Measurements from ENCODE around the gene ZNF385B.

The ZNF385B gene

DNA sequence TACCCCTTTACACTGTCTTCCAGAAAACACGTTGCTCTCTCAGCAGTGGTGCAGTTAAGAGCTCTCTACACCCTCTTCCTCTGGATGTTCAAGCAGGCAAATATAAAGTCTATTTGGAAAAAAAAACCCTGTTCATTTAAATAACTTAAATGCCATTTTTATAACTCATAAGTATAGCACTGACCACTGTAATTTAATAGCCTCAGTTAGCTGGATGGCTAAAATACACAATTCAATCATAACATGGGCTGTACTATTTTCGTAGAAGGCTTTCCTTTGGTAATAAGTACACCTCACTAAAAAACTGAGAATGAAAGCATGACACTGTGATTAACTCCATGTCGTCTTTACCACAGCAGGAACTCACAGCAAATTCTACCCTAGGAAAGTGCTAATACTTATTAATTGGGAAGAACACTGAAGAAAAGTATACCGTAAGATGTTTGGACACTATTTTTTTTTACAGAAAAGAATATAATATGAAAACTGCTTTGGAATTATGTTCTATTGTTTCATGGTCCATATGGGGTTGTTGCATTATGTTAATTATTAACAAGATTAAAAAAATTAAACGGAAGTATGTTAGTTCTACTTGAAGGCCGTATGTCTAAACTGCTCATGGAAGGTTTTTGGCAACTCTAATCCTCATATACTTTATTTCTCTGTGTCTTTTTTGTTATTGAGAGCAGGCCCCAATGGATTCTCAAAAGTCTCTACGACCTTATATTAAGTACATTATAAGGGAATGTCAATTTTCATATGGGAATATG lies 269.1 kb downstream of the ZNF385B start:
- Histone ChIP-seq H2AFZ (no peak overlapping the region), H3K36me3 (ENCODE audit: control insufficient read depth, insufficient read depth, low read length) (no peaks in the 10 kb centered on the region), H3K27me3 (ENCODE audit: control insufficient read depth, insufficient read depth, low read length) (no peaks in the 10 kb centered on the region), H3K79me2 (no peaks in the 10 kb centered on the region), H3K4me3 (ENCODE audit: low read depth, low read length) (no peak overlapping the region), H3K4me2 (ENCODE audit: low read length) (no peak overlapping the region), H3K4me1 (no peaks in the 10 kb centered on the region), H3K9me3 (ENCODE audit: control insufficient read depth, low read length) (no peaks in the 10 kb centered on the region), H3K27ac (no peak overlapping the region), H3K9ac (no peak overlapping the region)
- TF ChIP-seq, protein P1, sequence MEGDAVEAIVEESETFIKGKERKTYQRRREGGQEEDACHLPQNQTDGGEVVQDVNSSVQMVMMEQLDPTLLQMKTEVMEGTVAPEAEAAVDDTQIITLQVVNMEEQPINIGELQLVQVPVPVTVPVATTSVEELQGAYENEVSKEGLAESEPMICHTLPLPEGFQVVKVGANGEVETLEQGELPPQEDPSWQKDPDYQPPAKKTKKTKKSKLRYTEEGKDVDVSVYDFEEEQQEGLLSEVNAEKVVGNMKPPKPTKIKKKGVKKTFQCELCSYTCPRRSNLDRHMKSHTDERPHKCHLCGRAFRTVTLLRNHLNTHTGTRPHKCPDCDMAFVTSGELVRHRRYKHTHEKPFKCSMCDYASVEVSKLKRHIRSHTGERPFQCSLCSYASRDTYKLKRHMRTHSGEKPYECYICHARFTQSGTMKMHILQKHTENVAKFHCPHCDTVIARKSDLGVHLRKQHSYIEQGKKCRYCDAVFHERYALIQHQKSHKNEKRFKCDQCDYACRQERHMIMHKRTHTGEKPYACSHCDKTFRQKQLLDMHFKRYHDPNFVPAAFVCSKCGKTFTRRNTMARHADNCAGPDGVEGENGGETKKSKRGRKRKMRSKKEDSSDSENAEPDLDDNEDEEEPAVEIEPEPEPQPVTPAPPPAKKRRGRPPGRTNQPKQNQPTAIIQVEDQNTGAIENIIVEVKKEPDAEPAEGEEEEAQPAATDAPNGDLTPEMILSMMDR (IDR thresholded peaks at IDR 0.05): no peak

DNA sequence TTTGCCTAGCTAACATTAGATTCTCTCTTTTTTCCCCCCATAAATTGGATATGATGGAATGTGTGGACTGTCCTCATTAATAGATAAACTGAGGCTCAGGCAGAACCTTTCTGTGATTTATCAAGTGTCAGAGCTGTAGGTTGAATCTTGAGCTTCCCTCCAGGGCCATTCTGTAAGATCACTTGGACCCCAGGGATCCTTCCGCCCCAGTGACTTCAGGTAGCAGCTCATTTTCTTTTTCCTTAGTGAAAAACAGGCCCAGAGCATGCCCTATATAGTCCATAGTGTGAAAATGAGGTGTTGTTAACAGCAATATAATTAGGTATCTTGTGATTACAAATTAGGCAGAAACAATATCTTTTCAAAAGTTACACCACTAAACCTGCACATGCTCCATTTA lies 269.7 kb downstream of the ZNF385B start:
- no peak overlapping the region for H3K27ac ChIP-seq
- H3K36me3 ChIP-seq (ENCODE audit: control insufficient read depth, insufficient read depth, low read length): no peaks in the 10 kb centered on the region
- H2AFZ ChIP-seq: no peak overlapping the region
- TF ChIP-seq, protein P1 (IDR thresholded peaks at IDR 0.05): no peak
- no peak overlapping the region for H3K9ac ChIP-seq
- H3K9me3 ChIP-seq (ENCODE audit: control insufficient read depth, low read length): no peaks in the 10 kb centered on the region
- no peaks in the 10 kb centered on the region for H3K79me2 ChIP-seq
- H3K4me1 ChIP-seq: no peaks in the 10 kb centered on the region
- no peaks in the 10 kb centered on the region for H3K27me3 ChIP-seq (ENCODE audit: control insufficient read depth, insufficient read depth, low read length)
- no peak overlapping the region for H3K4me3 ChIP-seq (ENCODE audit: low read depth, low read length)
- H3K4me2 ChIP-seq (ENCODE audit: low read length): no peak overlapping the region

DNA sequence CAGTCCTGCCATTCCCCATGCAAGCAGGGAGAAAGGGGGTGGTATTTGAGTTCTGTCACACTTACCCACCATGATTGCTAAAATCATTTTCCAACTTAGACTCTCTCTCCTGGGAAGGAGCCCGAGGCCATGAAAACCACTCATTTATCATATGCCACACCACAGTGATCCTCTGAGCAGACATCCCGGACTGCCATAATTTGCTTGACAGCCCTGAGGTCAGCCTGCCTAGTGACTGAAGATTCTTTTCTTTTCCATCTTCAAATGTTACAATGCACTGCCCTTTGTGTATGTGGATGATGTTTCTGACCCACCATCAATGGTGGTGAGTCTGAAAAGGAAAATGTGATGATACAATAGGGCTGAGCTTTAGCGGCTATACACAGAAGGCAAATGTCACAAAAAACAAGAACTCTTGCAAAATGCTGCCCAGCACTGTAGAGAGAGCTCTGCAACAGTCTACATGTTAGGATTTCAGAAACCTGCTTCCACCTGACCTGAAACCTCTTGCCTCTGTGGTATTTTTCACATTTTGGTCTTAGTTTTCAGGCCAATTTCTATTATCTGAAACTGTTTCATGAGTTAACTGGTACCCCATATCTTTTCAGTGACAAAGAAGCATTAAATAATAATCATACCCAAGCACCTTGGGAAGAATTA lies 272.8 kb downstream of the ZNF385B start:
- Histone ChIP-seq H3K9ac (no peak overlapping the region), H3K27ac (no peak overlapping the region), H3K4me2 (ENCODE audit: low read length) (no peak overlapping the region), H3K4me1 (no peaks in the 10 kb centered on the region), H3K27me3 (ENCODE audit: control insufficient read depth, insufficient read depth, low read length) (no peaks in the 10 kb centered on the region), H3K9me3 (ENCODE audit: control insufficient read depth, low read length) (no peaks in the 10 kb centered on the region), H2AFZ (no peak overlapping the region), H3K36me3 (ENCODE audit: control insufficient read depth, insufficient read depth, low read length) (no peaks in the 10 kb centered on the region), H3K79me2 (no peaks in the 10 kb centered on the region), H3K4me3 (ENCODE audit: low read depth, low read length) (no peak overlapping the region)
- TF ChIP-seq, protein P1 (IDR thresholded peaks at IDR 0.05): no peak

- no peak overlapping the region for H2AFZ ChIP-seq
- no peaks in the 10 kb centered on the region for H3K36me3 ChIP-seq (ENCODE audit: control insufficient read depth, insufficient read depth, low read length)
- H3K27ac ChIP-seq: no peak overlapping the region
- H3K9ac ChIP-seq: no peak overlapping the region
- H3K9me3 ChIP-seq (ENCODE audit: control insufficient read depth, low read length): no peaks in the 10 kb centered on the region
- H3K27me3 ChIP-seq (ENCODE audit: control insufficient read depth, insufficient read depth, low read length): no peaks in the 10 kb centered on the region
- no peak overlapping the region for H3K4me2 ChIP-seq (ENCODE audit: low read length)
- TF ChIP-seq, protein P1 (IDR thresholded peaks at IDR 0.05): no peak
- H3K4me3 ChIP-seq (ENCODE audit: low read depth, low read length): no peak overlapping the region
- H3K4me1 ChIP-seq: no peaks in the 10 kb centered on the region
- no peaks in the 10 kb centered on the region for H3K79me2 ChIP-seq
Observed at GRCh38 chr2:179584760-179585159, 276.7 kb downstream of the ZNF385B start.
